ENCODE results near the gene MBD4. TPM values are rescaled to one million over a fixed set of nuclear protein-coding genes. Genes with fewer than 3 reads are reported as not detected.

Gene MBD4
- total and polyA plus RNA-seq, 2 of the 4 experiments (the other 2 are of a cell fraction), result 13.8 to 15.0 TPM

- 80 to 87% methylated on average over 2 to 6 of the region's 8 CpGs for WGBS, 2 experiments (ENCODE audit: extremely low coverage in 2 of 2, insufficient read length in 1 of 2)
- CTCF ChIA-PET, result no interaction called here
- no peak overlapping the region for H2BK20ac ChIP-seq (ENCODE audit: low read depth, low read length)
- intact Hi-C loops (cut with micrococcal nuclease), result loop anchor here (2.0 kb wide), 1 partner anchor 101 kb away; no protein-coding TSS in a partner anchor
- H3K36me3 ChIP-seq (ENCODE audit: control insufficient read depth, insufficient read depth, low read length), result peaks cover 7% of the 10 kb centered on the region; the same call in 1 of the 2 replicates
- H4K20me1 ChIP-seq (ENCODE audit: insufficient read depth, low read length), result peaks cover 9% of the 10 kb centered on the region
- no peak overlapping the region for H3K56ac ChIP-seq (ENCODE audit: extremely low read depth, insufficient read depth, low read length)
- H3K9ac ChIP-seq (ENCODE audit: low read depth, low read length), result no peak overlapping the region
- no peak overlapping the region for H3K18ac ChIP-seq (ENCODE audit: low read depth, low read length)
- no peak overlapping the region for H3K14ac ChIP-seq (replicated peaks; ENCODE audit: low read depth, low read length)
- H3K23ac ChIP-seq (ENCODE audit: low read depth, low read length), result no peak overlapping the region
- BruUV-seq (replicated peaks), result no TSS peak
- in situ Hi-C loops (cut with MboI; ENCODE audit: low sequenced_read_pairs), result loop anchor here (5.0 kb wide), 1 partner anchor 97 kb away; no protein-coding TSS in a partner anchor
- H4K8ac ChIP-seq (ENCODE audit: low read depth in 2 of 2, low read length in 2 of 2), result no peak overlapping the region
- H2BK120ac ChIP-seq (ENCODE audit: low read depth, low read length), result no peak overlapping the region
- POLR2A ChIA-PET (ENCODE audit: unreplicated experiment), result no interaction called here
- no peak overlapping the region for H3K27ac ChIP-seq (ENCODE audit: insufficient read depth, low read length)
- no peak overlapping the region for H4K5ac ChIP-seq (ENCODE audit: low read depth, low read length)
- no peak for TF ChIP-seq MXI1 (IDR thresholded peaks at IDR 0.05; ENCODE audit: borderline replicate concordance, low read depth, low read length)
- H3K4me1 ChIP-seq (ENCODE audit: control insufficient read depth, insufficient read depth, low read length), result peaks cover 22% of the 10 kb centered on the region
- H2AK9ac ChIP-seq (replicated peaks; ENCODE audit: low read depth, low read length, poor library complexity), result no peak overlapping the region
- H2BK15ac ChIP-seq (ENCODE audit: low read depth, low read length), result no peak overlapping the region
- H3K4me3 ChIP-seq (ENCODE audit: insufficient read depth, low read depth, low read length), result no peak overlapping the region
- ATAC-seq (ENCODE audit: low read depth) (no peak), DNase-seq (no peak)
- dilution Hi-C loops (cut with HindIII; ENCODE audit: low sequenced_read_pairs, unreplicated experiment), result no loop called here
- no peak overlapping the region for H2AFZ ChIP-seq (replicated peaks; ENCODE audit: low read length, poor library complexity)
- H2BK5ac ChIP-seq (ENCODE audit: low read depth, low read length, poor library complexity, severe bottlenecking), result no peak overlapping the region
- H3K9me1 ChIP-seq (ENCODE audit: insufficient read depth, low read length), result peaks cover 20% of the 10 kb centered on the region
- no peak overlapping the region for H2AK5ac ChIP-seq (ENCODE audit: low read depth, low read length)
- H3K79me1 ChIP-seq (ENCODE audit: low read depth in 1 of 2, low read length in 2 of 2), result no peaks in the 10 kb centered on the region
- no peaks in the 10 kb centered on the region for H3K27me3 ChIP-seq (ENCODE audit: control insufficient read depth, insufficient read depth, low read length)
- H3K4ac ChIP-seq (ENCODE audit: low read depth, low read length), result no peak overlapping the region
- H4K91ac ChIP-seq (ENCODE audit: insufficient read depth, low read depth, low read length), result no peak overlapping the region
- no peaks in the 10 kb centered on the region for H3K9me3 ChIP-seq (ENCODE audit: control insufficient read depth, insufficient read depth, low read length)
- no peak overlapping the region for H3K4me2 ChIP-seq (ENCODE audit: low read depth, low read length)
Measured at GRCh38 chr3:129483870-129484269, 44.1 kb upstream of the MBD4 start.

Data from IMR-90 (cell line).